K562 (cell line): Measurements from ENCODE around the gene DNMT3A. TPM values are rescaled to one million over a fixed set of nuclear protein-coding genes. Genes with fewer than 3 reads are reported as not detected.

Experiments
- ATAC-seq: fragments of 200-7000 bp; cut with Tn5 transposase; 3 replicates; pipeline ENCODE4 v1.9.1; 2020; ENCODE audit warnings: moderate library complexity
- BruUV-seq: library from RNA; stranded (reverse); fragments of 400-500 nt; replicated peaks from 2 replicates; lab custom pipeline; 2021; lab: Mats Ljungman, UMichigan
- CTCF ChIA-PET: fragments of 300-600 bp; formaldehyde crosslinking; extraction: SDS; loops from one replicate; lab custom pipeline; 2021; ENCODE audit warnings: low intra/inter-chr PET ratio; lab: Yijun Ruan, JAX
- POLR2A ChIA-PET: fragments of 300-600, 350-650 bp; sonication (Branson Sonifier 250); formaldehyde crosslinking; extraction: SDS; loops from one replicate; lab custom pipeline; 2021; ENCODE audit warnings: antibody characterized with exemption, inconsistent platforms; lab: Yijun Ruan, JAX
- DNase-seq, 4 experiments: peaks; one replicate each; pipeline versions ENCODE4 v3.0.0 to v3.0.0-alpha.2; 2011 to 2018; ENCODE audit warnings: low spot score in 3 of 4, mixed read lengths in 3 of 4; ENCODE audit errors: extremely low read depth in 1 of 4
- FAIRE-seq: peaks from 2 replicates; lab custom pipeline; 2011; peaks lifted over from hg19 to GRCh38; lab: Jason Lieb, UNC
- H2AFZ ChIP-seq: 2 replicates; pipeline ENCODE4 v1.6.0; 2011; ENCODE audit warnings: low read depth, low read length, control low read depth, inconsistent platforms
- H3K27ac ChIP-seq: fragments of 200-600 bp; 3 replicates; pipeline ENCODE4 v1.8.0; 2011; ENCODE audit warnings: low read depth, mild to moderate bottlenecking, control low read depth, inconsistent platforms, low read length, moderate library complexity, mixed read lengths; ENCODE audit errors: extremely low read depth
- H3K27me3 ChIP-seq, 2 experiments: fragments of 300-600 bp in 1 of 2; 2 replicates in 1 of 2; 3 replicates in 1 of 2; pipeline versions ENCODE4 v1.6.0 to v1.8.0; 2011; ENCODE audit warnings: inconsistent platforms in 2 of 2, low read length in 2 of 2, mild to moderate bottlenecking in 1 of 2, mixed read lengths in 1 of 2, moderate library complexity in 1 of 2; ENCODE audit not compliant: control insufficient read depth in 2 of 2, insufficient read depth in 2 of 2
- H3K36me3 ChIP-seq: fragments of 300-600 bp; 3 replicates; pipeline ENCODE4 v1.8.0; 2011; ENCODE audit warnings: mild to moderate bottlenecking, low read length, inconsistent platforms; ENCODE audit not compliant: control insufficient read depth, insufficient read depth
- H3K4me1 ChIP-seq, 2 experiments: fragments of 200-600 bp in 1 of 2; replicated peaks in 1 of 2; 2 replicates in 1 of 2; 3 replicates in 1 of 2; pipeline versions ENCODE4 v1.5.1 to v1.8.0; 2011; ENCODE audit warnings: inconsistent platforms in 2 of 2, low read length in 2 of 2, mild to moderate bottlenecking in 1 of 2, mixed read lengths in 1 of 2, moderate library complexity in 1 of 2; ENCODE audit not compliant: control insufficient read depth in 2 of 2, insufficient read depth in 2 of 2
- H3K4me2 ChIP-seq: 2 replicates; pipeline ENCODE4 v1.6.1; 2011; ENCODE audit warnings: low read length, control low read depth, inconsistent platforms, mixed read lengths; ENCODE audit not compliant: insufficient read depth
- H3K4me3 ChIP-seq: fragments of 200-600 bp; sonication (generic), shearing (Covaris generic); 2 replicates; pipeline ENCODE4 v1.5.1; 2016; ENCODE audit warnings: control low read depth, inconsistent platforms
- H3K79me2 ChIP-seq: fragments of 200-600 bp; 3 replicates; pipeline ENCODE4 v1.8.0; 2011; ENCODE audit warnings: low read length, inconsistent platforms; ENCODE audit not compliant: control insufficient read depth, insufficient read depth
- H3K9ac ChIP-seq, 2 experiments: 2 replicates each; pipeline versions ENCODE4 v1.6.0 to v1.6.1; 2011; ENCODE audit warnings: low read depth in 2 of 2, low read length in 2 of 2, control low read depth in 1 of 2, inconsistent platforms in 1 of 2, mild to moderate bottlenecking in 1 of 2, mixed read lengths in 1 of 2; ENCODE audit not compliant: insufficient read depth in 1 of 2
- H3K9me1 ChIP-seq: one replicate; pipeline ENCODE4 v1.6.0; 2011; ENCODE audit warnings: inconsistent platforms, mild to moderate bottlenecking, low read length, moderate library complexity; ENCODE audit not compliant: control insufficient read depth, insufficient read depth
- H3K9me3 ChIP-seq: replicated peaks from 2 replicates; pipeline ENCODE4 v1.5.1; 2011; ENCODE audit warnings: low read depth, low read length, inconsistent platforms; ENCODE audit not compliant: control insufficient read depth, insufficient read depth
- H4K20me1 ChIP-seq: replicated peaks from 2 replicates; pipeline ENCODE4 v1.6.1; 2011; ENCODE audit warnings: low read length, inconsistent platforms, mixed read lengths; ENCODE audit not compliant: control insufficient read depth, insufficient read depth
- CBX1 ChIP-seq: sonication (generic); IDR thresholded peaks from 2 replicates; pipeline ENCODE4 v1.6.1; 2016; ENCODE audit warnings: antibody characterized with exemption, low read depth, mild to moderate bottlenecking
- CREB1 ChIP-seq, 2 experiments: sonication (generic) in 1 of 2; formaldehyde crosslinking in 1 of 2; IDR thresholded peaks; 2 replicates each; pipeline versions ENCODE4 v1.6.1 to v1.8.0; 2012 to 2022; ENCODE audit warnings: inconsistent platforms in 1 of 2, mild to moderate bottlenecking in 1 of 2, missing genetic modification reagents in 1 of 2, moderate library complexity in 1 of 2
- CXXC5 ChIP-seq: fragments of 250-450 bp; sonication (Bioruptor Pico); IDR thresholded peaks from 2 replicates; pipeline ENCODE4 v1.8.0; 2022; ENCODE audit warnings: inconsistent platforms, mild to moderate bottlenecking, moderate library complexity
- DIDO1 ChIP-seq: fragments of 450-650 bp; IDR thresholded peaks from 2 replicates; pipeline ENCODE4 v1.6.1; 2016; ENCODE audit warnings: low read depth, missing biosample characterization, missing genetic modification characterization
- ETV1 ChIP-seq: fragments of 450-650 bp; conservative IDR thresholded peaks from 2 replicates; pipeline ENCODE4 v1.6.1; 2016; ENCODE audit warnings: missing genetic modification characterization, control low read depth, low read depth, missing compliant biosample characterization
- KLF16 ChIP-seq: IDR thresholded peaks from 2 replicates; pipeline ENCODE4 v1.6.1; 2016; ENCODE audit warnings: antibody characterized with exemption
- MYC ChIP-seq, 2 experiments: fragments of 250-450 bp in 1 of 2; sonication (Bioruptor Pico) in 1 of 2; IDR thresholded peaks; 2 replicates each; pipeline versions ENCODE4 v1.5.1 to v1.6.1; 2012 to 2021; ENCODE audit warnings: low read depth in 2 of 2, borderline replicate concordance in 1 of 2, improper control_type of control experiment in 1 of 2, low read length in 1 of 2, mild to moderate bottlenecking in 1 of 2, moderate library complexity in 1 of 2
- NCOA6 ChIP-seq: fragments of 450-650 bp; IDR thresholded peaks from 2 replicates; pipeline ENCODE4 v1.6.1; 2017; ENCODE audit warnings: mild to moderate bottlenecking
- PPARD ChIP-seq: fragments of 250-450 bp; sonication (Bioruptor Pico); IDR thresholded peaks from 2 replicates; pipeline ENCODE4 v1.8.0; 2022; ENCODE audit warnings: inconsistent platforms, mild to moderate bottlenecking, moderate library complexity
- PTBP1 ChIP-seq: fragments of 200-400 bp; formaldehyde crosslinking; IDR thresholded peaks from 2 replicates; pipeline ENCODE4 v1.6.1; 2017; ENCODE audit warnings: low read depth, low read length
- PYGO2 ChIP-seq: fragments of 450-650 bp; IDR thresholded peaks from 2 replicates; pipeline ENCODE4 v1.6.1; 2016; ENCODE audit warnings: mild to moderate bottlenecking, missing genetic modification characterization, moderate library complexity, missing compliant biosample characterization
- RBM14 ChIP-seq: fragments of 200-400 bp; formaldehyde crosslinking; IDR thresholded peaks from 2 replicates; pipeline ENCODE4 v1.6.1; 2018; ENCODE audit warnings: low read depth, mild to moderate bottlenecking, low read length, moderate library complexity, borderline replicate concordance; ENCODE audit not compliant: insufficient read depth
- SMAD1 ChIP-seq: fragments of 150-350 bp; IDR thresholded peaks from 2 replicates; pipeline ENCODE4 v1.6.1; 2014; ENCODE audit warnings: low read length, low read depth; ENCODE audit not compliant: partially characterized antibody
- SRSF7 ChIP-seq: fragments of 200-400 bp; formaldehyde crosslinking; optimal IDR thresholded peaks from 2 replicates; pipeline ENCODE3; 2017; ENCODE audit warnings: mild to moderate bottlenecking, low read depth, low read length
- STAG1 ChIP-seq: sonication (generic); formaldehyde crosslinking; IDR thresholded peaks from 2 replicates; pipeline ENCODE4 v1.5.0; 2020; ENCODE audit warnings: missing genetic modification reagents, borderline replicate concordance
- TFAM ChIP-seq: fragments of 250-450 bp; sonication (Bioruptor Pico); conservative IDR thresholded peaks from 2 replicates; pipeline ENCODE4 v1.5.0; 2021; ENCODE audit warnings: mild to moderate bottlenecking, moderate library complexity
- TSC22D4 ChIP-seq: fragments of 450-650 bp; IDR thresholded peaks from 2 replicates; pipeline ENCODE4 v1.6.1; 2016; ENCODE audit warnings: missing genetic modification characterization, missing biosample characterization, control low read depth
- WGBS: fragments of 100-300 bp; shearing (Covaris generic); methylation state at CpG from one replicate; pipeline ENCODE4 v1.1.6; 2016; ENCODE audit warnings: low coverage, mixed read lengths; ENCODE audit not compliant: insufficient coverage; ENCODE audit errors: missing lambda C conversion rate; 5-methylcytosine and 5-hydroxymethylcytosine counted together
- in situ Hi-C: fragments of 300-500 bp; cut with MboI; formaldehyde crosslinking; loops from 4 replicates; pipeline ENCODE4 v1.15.0; 2018; ENCODE audit warnings: inconsistent platforms, mixed read lengths
- intact Hi-C: fragments of 100-400 bp; cut with micrococcal nuclease; formaldehyde crosslinking; loops from 2 replicates; pipeline ENCODE4 v1.14.2; 2022
- polyA plus RNA-seq, 8 experiments: library from polyadenylated mRNA; depleted of rRNA in 4 of 8; stranded (reverse) in 5 of 8; unstranded in 3 of 8; fragments of >200 nt; fragmentation: Nextera tagmentation in 2 of 8; fragmentation: Illumina TruSeq in 1 of 8; extraction: Ambion mirVana in 2 of 8; extraction: Trizol in 1 of 8; gene quantifications; 2 replicates each; pipeline versions ENCODE4 v1.2.1 to v1.2.3, GENCODE V29; 2011 to 2014; ENCODE audit warnings: inconsistent platforms in 1 of 8, missing spikeins in 1 of 8
- total RNA-seq, 7 experiments: library from RNA; depleted of rRNA in 6 of 7; stranded (reverse); fragments of >200 nt in 6 of 7; fragmentation: Illumina TruSeq in 2 of 7; extraction: Trizol in 2 of 7; gene quantifications; 2 replicates each; pipeline versions ENCODE4 v1.2.1 to v1.2.3, GENCODE V29; 2011 to 2021; ENCODE audit warnings: low replicate concordance in 1 of 7
- TF ChIP-seq, protein P1 (sequence below): fragments of 450-650 bp; IDR thresholded peaks from 2 replicates; pipeline ENCODE4 v1.6.1; 2016; ENCODE audit warnings: mild to moderate bottlenecking
- TF ChIP-seq, protein P2 (sequence below): fragments of 250-450 bp; sonication (Bioruptor Pico); IDR thresholded peaks from 2 replicates; pipeline ENCODE4 v1.8.0; 2022; ENCODE audit warnings: moderate library complexity, mild to moderate bottlenecking, inconsistent platforms

Gene DNMT3A
- total and polyA plus RNA-seq, 9 of the 15 experiments (the other 6 are each of a cell fraction or from before 2014, with no cell fraction given), result 3.0 to 16.0 (median 6.1) TPM

DNA sequence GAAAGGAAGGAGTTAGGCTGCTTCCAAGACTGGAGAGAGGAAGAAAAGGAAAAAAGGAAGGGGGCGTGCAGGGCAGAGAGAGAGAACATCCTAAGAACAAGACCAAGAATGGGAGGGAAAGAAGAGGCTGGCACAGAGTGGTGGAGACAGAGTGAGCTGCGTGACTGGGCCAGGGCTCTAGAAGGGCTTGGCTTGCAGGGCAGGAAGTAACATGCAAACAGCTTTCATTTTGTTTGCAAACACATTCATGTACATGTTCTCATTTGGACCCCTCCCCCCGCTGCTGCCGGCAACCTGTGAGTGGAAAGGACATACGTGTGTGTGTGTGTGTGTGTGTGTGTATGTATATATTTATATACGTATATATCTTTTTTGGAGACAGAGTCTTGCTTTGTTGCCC lies 46.8 kb upstream of the DNMT3A start (continued):
- no peak for TF ChIP-seq TSC22D4

DNA sequence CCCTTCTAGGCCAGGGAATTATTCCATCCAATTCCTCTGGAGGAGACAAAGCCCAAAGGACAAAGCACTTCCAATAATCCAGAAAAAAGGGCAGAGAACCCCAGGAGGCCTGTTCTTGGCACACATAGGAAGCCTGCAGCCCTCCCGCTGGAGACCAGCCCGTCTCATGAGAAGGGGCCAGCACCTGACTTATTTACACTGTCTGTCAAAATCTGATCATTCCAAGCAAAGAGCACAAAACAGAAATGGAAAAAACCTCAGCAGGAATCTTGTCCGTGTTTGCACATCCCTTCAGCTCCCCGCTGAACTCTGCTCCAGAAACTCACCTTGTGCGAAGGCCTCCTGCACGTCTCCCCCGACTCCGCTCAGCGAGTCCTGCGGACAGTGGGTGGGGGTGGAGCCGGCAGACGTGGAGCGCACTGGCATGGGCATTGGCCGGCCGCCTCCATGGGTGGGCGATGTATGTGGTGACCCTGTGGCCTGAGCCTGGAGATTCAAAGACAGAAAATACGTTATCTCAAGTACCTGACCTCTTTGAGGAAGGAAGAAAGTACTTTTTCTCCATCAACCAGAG lies 46.2 kb upstream of the DNMT3A start:
- Histone ChIP-seq H3K4me1 (no peaks in the 10 kb centered on the region), H3K4me2 (no peak overlapping the region), H3K36me3 (no peaks in the 10 kb centered on the region), H3K9ac (no peak overlapping the region), H2AFZ (no peak overlapping the region), H4K20me1 (no peaks in the 10 kb centered on the region; the same call in 1 of the 2 replicates), H3K9me1 (no peaks in the 10 kb centered on the region), H3K4me3 (no peak overlapping the region), H3K9me3 (no peaks in the 10 kb centered on the region), H3K79me2 (no peaks in the 10 kb centered on the region), H3K27me3 (peaks cover 36 to 56% of the 10 kb centered on the region in 2 experiments), H3K27ac (no peak overlapping the region)
- ATAC-seq (no peak), FAIRE-seq (no peak), DNase-seq (no peak)
- TF ChIP-seq ETV1 (tag), result no peak
- TF ChIP-seq TFAM, result no peak
- no peak for TF ChIP-seq RBM14
- TF ChIP-seq, protein P1, sequence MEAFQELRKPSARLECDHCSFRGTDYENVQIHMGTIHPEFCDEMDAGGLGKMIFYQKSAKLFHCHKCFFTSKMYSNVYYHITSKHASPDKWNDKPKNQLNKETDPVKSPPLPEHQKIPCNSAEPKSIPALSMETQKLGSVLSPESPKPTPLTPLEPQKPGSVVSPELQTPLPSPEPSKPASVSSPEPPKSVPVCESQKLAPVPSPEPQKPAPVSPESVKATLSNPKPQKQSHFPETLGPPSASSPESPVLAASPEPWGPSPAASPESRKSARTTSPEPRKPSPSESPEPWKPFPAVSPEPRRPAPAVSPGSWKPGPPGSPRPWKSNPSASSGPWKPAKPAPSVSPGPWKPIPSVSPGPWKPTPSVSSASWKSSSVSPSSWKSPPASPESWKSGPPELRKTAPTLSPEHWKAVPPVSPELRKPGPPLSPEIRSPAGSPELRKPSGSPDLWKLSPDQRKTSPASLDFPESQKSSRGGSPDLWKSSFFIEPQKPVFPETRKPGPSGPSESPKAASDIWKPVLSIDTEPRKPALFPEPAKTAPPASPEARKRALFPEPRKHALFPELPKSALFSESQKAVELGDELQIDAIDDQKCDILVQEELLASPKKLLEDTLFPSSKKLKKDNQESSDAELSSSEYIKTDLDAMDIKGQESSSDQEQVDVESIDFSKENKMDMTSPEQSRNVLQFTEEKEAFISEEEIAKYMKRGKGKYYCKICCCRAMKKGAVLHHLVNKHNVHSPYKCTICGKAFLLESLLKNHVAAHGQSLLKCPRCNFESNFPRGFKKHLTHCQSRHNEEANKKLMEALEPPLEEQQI, result no peak
- TF ChIP-seq STAG1 (CRISPR knock-in tag), result no peak
- TF ChIP-seq DIDO1 (tag), result no peak
- TF ChIP-seq CREB1 (IDR thresholded peaks at IDR 0.05), result no peak
- no peak for TF ChIP-seq CREB1 (CRISPR knock-in tag; IDR thresholded peaks at IDR 0.05)
- no peak for TF ChIP-seq MYC (IDR thresholded peaks at IDR 0.05; ENCODE audit: low read depth, low read length)
- TF ChIP-seq MYC (CRISPR knock-in tag; IDR thresholded peaks at IDR 0.05; ENCODE audit: borderline replicate concordance, low read depth), result no peak
- no peak for TF ChIP-seq SRSF7
- no peak for TF ChIP-seq SMAD1
- TF ChIP-seq, protein P2, sequence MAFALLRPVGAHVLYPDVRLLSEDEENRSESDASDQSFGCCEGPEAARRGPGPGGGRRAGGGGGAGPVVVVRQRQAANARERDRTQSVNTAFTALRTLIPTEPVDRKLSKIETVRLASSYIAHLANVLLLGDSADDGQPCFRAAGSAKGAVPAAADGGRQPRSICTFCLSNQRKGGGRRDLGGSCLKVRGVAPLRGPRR (CRISPR knock-in tag), result no peak
- TF ChIP-seq PPARD (CRISPR knock-in tag), result no peak
- TF ChIP-seq PYGO2 (tag), result no peak
- TF ChIP-seq CBX1, result no peak
- no peak for TF ChIP-seq NCOA6
- TF ChIP-seq PTBP1, result no peak
- TF ChIP-seq CXXC5 (CRISPR knock-in tag), result no peak
- no peak for TF ChIP-seq KLF16
- no TSS peak for BruUV-seq
- ChIA-PET CTCF (no interaction called here), POLR2A (no interaction called here)
- intact Hi-C loops, result no loop called here
- in situ Hi-C loops, result no loop called here
- 5% methylated on average over 17 of the region's 17 CpGs for WGBS
